GM19025 (cell line): ENCODE measurements around the gene UBAP1.
"Not testable (repeated sequence)": the region's sequence is repeated elsewhere in the genome, so short reads cannot be mapped to it uniquely, and the experiment has no call there.

Experiments used
- ATAC-seq: cut with Tn5 transposase; IDR thresholded peaks from one replicate; pipeline ENCODE4 v1.9.1; 2021; ENCODE audit warnings: mild to moderate bottlenecking, low read depth, moderate library complexity; ENCODE audit not compliant: unreplicated experiment

UBAP1 gene

GRCh38 chr9:34254966-34255825 is 76.4 kb downstream of the UBAP1 start:
- no peak for ATAC-seq

GRCh38 chr9:34256104-34256503 is 77.3 kb downstream of the UBAP1 start:
- no peak for ATAC-seq

- no peak for ATAC-seq
Measured at GRCh38 chr9:34256987-34257585, 78.2 kb downstream of the UBAP1 start.

- no peak for ATAC-seq
Measured at GRCh38 chr9:34259315-34259714, 80.5 kb downstream of the UBAP1 start.

- ATAC-seq, result no peak
Measured at GRCh38 chr9:34262971-34263370, 84.1 kb downstream of the UBAP1 start.

- ATAC-seq, result no peak
Measured at GRCh38 chr9:34267660-34268059, 88.8 kb downstream of the UBAP1 start.

GRCh38 chr9:34271265-34272006 is 92.6 kb downstream of the UBAP1 start:
- no peak for ATAC-seq

- no peak for ATAC-seq
Measured at GRCh38 chr9:34272101-34272541, 93.3 kb downstream of the UBAP1 start.

GRCh38 chr9:34273588-34273987 is 94.7 kb downstream of the UBAP1 start:
- ATAC-seq, result not testable (repeated sequence)

- no peak for ATAC-seq
Measured at GRCh38 chr9:34275811-34276210, 97.0 kb downstream of the UBAP1 start.

- ATAC-seq, result no peak
Measured at GRCh38 chr9:34276772-34277171, 97.9 kb downstream of the UBAP1 start.

- no peak for ATAC-seq
Measured at GRCh38 chr9:34279411-34279810, 100.6 kb downstream of the UBAP1 start.

GRCh38 chr9:34282096-34282495 is 103.3 kb downstream of the UBAP1 start:
- no peak for ATAC-seq

- no peak for ATAC-seq
Measured at GRCh38 chr9:34289159-34289558, 110.3 kb downstream of the UBAP1 start.

- no peak for ATAC-seq
Measured at GRCh38 chr9:34291023-34291422, 112.2 kb downstream of the UBAP1 start.

- ATAC-seq, result no peak
Measured at GRCh38 chr9:34291423-34291822, 112.6 kb downstream of the UBAP1 start.

- no peak for ATAC-seq
Measured at GRCh38 chr9:34292552-34292951, 113.7 kb downstream of the UBAP1 start.

- not testable (repeated sequence) for ATAC-seq
Measured at GRCh38 chr9:34301064-34301463, 122.2 kb downstream of the UBAP1 start.
